ENCODE results near the gene FRYL. TPM values are rescaled to one million over a fixed set of nuclear protein-coding genes. Genes with fewer than 3 reads are reported as not detected.

Gene FRYL
- total RNA-seq, 1 donor from 2014 or later = 88.6 TPM

DNA sequence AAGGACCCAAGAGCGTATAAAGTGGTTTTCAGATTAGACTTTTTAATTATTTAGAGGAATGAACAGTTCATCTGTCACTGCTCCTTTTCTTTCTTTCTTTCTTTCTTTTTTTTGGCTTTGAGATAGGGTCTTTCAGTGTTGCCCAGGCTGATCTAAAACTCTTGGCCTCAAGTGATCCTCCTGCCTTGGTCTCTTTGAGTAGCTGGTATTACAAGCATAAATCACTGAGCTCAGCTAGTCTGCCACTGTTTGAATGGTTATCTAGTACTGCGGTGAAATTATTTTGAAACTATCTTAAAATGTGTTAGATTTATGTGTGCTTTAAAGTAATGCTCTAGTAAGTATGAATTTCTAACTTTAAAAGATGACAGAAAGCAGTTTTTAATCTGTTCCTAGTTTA is 6.5 kb upstream of the FRYL start:
- intact Hi-C loops (cut with micrococcal nuclease) = no loop called here

DNA sequence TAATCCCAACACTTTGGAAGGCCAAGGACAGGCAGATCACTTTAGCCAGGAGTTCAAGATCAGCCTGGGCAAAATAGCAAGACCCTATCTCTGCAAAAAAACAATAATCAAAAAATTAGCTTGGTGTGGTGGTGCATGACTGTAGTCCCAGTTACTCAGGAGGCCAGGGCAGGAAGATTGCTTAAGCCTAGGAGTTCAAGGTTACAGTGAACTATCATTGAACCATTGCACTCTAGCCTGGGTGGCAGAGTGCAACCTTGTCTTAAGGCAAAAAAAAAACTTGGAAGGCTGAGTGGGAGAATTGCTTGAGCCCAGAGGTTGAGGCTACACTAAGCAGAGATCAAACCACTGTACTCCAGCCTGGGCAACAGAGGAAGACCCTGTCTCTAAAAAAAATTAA is 5.2 kb upstream of the FRYL start:
- intact Hi-C loops (cut with micrococcal nuclease) = no loop called here

DNA sequence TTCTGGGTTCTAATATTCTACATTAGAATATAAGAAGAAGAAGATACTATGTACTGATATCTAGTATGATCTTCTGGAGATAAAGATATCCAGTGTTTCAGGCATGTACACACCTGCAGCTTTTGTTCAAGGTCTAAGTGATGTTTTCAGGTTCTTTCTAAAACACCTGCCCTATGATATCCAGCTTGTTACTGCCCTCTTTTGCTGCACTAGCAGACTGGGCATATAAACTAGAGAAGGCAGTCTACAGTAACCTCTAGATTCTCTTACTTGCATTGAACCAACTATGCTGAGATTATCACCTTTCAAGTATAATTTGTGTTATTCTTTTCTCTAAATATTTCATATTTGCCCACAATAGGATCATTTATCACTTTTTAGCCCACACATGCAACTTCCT is 1.9 kb upstream of the FRYL start:
- intact Hi-C loops (cut with micrococcal nuclease) = loop anchor here (2.0 to 5.0 kb wide), 4 partner anchors 100 to 867 kb away; partner anchors contain the start of gene NFXL1

DNA sequence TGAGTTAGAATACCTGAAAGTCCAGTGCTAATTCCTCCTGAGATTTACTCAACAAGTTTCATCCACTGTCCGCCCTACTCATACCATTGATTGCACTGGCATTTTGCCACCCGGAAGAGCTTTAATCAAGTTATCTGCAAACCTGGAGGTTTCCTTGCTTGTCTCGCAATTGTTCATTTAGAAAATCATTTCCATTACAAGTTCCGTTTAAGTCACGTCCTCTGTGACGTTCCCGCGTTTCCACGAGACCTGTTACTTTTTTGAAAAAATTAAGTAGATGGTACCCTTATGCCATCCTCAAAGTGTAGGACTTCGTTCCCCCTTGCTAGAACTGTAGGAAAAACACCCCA is 761 bp upstream of the FRYL start:
- intact Hi-C loops (cut with micrococcal nuclease) = loop anchor here (1.0 to 5.0 kb wide), 7 partner anchors 50 to 866 kb away; partner anchors contain the start of genes NFXL1, OCIAD1, OCIAD2 and SLAIN2

DNA sequence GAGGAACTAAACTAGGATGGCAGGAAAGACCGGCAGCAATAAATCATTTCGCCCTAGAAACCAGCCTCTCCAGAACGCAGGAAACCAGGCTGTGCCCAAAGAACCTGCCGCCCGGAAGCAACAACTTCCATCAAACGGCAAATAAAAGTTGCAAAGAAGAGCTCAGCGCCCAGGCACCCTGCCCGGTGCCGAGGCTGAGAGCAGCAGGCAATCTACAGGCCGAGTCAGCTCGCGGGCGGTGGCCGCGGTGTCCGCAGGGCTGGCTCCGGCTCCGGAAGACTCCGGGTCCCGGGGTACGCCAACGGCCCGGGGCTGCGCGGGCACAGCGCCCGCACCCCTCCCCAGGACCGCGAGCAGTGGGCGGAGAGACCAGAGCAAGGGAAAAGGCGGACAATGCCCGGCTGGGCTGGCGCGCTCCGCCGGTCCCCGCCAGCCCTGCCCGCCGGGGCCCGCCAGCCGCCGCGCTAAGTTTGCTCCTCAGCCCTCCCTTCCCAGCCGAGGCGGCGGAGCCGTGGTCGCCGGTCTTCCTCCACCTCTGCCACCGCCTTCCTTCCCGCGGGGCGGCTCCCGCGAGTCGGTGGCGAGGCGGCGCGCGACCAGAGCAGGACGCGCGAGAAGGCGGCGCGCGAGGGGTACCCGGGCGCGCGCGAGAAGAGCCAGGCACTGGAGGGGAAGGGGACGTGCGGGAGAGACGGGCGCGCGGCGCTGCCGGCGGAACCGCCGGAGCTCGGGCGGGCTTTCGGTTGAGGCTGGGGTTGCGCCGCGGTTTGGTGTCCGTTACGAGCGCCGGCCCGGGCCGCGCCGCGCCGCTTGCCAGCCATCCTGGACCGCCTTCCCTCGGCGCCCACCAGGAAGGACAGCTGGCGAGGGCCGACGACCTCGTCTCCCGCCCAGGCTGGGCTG is 733 bp downstream of the FRYL start:
- intact Hi-C loops (cut with micrococcal nuclease) = loop anchor here (5.0 kb wide), 2 partner anchors 52 to 187 kb away; no protein-coding TSS in a partner anchor

DNA sequence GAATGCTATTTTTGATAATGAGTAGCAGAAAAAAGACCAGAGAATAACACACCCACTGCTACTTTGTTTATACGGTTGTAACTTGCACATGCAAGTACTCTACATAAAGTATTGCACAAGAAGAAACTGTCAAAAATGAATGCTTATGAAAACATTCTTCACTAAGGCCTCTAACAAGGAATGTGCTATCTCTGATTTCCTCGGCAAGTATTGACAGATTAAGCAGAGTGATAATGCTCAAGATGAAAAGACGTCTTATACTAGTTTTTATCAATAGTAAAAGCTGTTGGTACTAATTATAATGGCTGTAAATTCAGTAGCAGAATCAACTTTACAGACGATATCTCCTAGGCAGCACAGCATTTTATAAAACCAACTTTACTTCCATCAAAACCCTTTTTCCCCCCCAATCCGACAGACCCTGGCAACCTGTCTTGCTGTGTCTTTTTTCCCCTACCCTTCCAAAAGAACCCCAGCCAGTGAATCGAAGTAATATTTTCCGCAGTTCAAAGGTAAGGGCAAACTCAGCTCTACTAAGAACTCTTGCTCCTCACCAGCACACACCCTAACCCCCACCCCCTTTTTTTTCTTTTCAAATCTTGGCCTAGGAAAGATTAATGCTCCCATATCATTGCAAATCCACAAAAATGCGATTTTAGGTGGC is 1.5 kb downstream of the FRYL start:
- intact Hi-C loops (cut with micrococcal nuclease) = loop anchor here (5.0 kb wide), 2 partner anchors 51 to 186 kb away; no protein-coding TSS in a partner anchor

DNA sequence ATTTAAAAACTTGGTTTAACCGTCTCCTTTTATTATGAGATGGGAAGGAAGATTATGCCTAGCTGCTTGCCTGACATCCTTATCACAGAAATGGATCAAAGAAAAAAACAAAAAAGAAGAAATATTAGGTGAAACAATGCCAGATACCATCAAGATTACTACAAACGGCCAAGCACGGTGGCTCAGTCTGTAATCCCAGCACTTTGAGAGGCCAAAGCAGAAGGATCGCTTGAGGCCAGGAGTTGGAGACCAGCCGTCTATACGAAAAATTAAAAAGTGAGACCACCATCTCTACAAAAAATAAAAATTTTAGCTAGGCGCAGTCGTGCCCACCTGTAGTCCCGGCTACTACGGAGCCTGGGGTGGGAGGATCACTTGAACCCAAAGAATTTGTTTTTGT is 2.3 kb downstream of the FRYL start:
- intact Hi-C loops (cut with micrococcal nuclease) = loop anchor here (5.0 kb wide), 2 partner anchors 50 to 185 kb away; no protein-coding TSS in a partner anchor

DNA sequence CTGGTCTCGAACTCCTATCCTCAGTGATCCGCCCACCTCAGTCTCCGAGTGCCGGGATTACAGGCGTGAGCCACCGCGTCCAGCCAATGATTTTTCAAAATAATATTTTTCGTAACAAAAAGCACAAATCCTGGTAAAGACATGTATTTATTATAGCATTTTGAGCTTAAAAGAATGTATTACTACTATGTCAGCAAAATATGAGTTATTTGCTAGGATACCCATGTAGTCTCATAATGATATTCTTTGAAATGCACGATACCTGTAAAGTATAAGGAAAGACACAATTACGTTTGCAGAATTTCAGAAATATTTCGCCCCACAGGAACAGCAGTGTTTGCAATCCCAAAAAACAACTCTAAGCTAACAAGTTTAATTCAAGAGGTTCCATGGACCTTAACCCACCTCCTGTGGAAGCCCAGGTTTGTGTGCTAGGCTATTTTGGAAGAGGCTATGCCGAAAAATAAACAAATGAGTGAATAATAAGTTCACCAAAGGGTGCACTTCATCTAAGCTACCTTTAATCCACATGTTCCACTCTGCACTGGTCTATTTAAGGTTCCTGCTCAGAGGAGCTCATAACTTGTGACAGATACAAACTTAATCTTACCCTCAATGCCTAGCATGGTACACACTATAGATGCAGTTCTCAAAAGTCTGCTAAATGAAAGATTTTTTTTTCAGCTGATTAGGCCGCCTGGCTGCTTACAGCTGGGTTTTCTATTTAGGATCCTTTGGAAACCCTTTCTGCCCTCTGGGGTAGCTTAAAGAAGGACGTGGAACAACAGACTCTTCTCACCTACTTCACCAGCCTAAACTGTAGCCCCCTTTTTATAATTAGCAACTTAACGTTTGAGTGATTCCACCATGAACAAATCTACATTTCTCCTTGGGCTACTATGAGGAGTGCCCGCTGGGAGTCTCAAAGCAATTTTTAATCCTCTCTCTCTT is 5.0 kb downstream of the FRYL start:
- intact Hi-C loops (cut with micrococcal nuclease) = loop anchor here (5.0 kb wide), 2 partner anchors 48 to 183 kb away; no protein-coding TSS in a partner anchor

DNA sequence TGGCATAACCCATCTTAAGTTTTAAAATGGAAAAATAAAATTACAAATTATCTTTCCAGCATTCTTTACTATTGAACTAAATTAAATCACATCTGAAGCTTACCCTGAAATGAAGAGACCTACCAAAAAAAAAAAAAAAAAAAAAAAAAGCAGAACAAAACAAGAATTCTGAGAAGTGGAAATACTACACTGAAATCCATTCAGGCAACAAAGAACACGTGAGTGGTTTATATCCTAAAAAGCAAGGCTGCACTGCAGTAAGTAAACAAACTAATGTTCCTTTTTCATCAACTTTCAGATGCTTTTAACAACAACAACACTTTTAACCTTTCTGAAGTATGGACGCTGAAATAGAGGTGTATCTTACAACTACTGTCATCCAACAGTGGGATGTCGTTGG is 7.5 kb downstream of the FRYL start:
- intact Hi-C loops (cut with micrococcal nuclease) = no loop called here

DNA sequence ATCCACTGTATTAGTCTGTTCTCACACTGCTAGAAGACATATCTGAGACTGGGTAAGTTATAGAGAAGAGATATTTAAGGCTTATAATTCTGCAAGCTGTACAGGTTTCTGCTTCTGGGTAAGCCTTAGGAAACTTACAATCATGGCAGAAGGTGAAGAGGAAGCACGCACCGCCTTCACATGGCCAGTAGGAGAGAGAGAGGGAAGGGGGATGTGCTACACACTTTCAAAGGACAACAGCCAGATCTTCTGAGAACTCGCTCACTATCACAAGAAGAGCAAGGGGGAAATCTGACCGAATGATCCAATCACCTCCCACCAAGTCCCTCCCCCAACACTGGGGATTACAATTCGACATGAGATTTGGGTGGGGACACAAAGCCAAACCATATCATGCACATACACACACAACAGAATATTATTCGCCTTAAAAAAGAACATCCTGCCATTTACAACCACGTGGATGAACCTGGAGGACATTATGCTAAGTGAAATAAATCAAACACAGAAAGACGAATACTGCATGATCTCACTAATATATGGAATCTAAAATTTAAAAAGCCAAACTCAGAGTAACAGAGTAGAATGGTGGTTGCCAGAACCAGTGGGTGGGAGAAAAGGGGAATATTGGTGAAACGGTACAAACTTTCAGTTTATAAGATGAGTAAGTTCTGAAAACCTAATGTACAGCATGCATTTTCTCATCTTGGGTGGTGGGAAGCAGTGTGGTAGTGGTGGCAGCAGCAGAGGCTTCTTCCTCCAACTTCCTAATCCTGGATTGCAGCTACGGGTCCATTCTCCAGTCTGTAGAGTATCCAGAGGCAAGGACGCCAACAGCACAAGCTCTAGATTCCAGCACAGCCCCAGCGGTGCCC is 12.8 kb downstream of the FRYL start:
- intact Hi-C loops (cut with micrococcal nuclease) = no loop called here

DNA sequence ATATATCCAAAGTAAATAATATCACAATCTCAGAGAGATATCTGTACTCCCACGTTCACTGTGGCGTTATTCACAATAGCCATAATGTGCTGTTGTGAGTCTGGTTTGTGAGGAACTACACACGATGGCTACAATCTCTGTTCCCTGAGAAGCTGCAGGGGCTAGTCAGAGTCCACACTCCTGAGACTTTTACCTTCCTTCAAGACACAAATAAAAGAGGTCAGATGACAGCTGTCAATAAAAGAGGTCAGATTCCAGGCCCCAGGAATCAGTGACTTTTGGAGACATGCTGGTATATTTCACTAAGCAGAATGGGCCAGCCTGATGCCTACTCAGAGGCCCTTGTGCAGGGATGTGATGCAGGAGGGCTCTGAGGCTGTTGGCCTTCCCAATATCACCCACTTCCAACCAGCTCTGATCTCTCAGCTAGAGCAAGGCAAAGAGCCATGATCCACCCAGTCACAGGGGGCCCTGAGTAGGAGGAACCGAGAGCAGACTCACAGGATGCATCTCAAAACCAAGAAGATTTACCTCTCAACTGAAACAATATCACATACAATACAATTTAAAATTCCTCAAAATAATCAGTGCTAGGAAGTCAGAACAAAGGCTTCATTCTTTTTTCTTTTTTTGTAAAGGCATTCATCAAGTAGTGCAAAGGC is 13.8 kb downstream of the FRYL start:
- intact Hi-C loops (cut with micrococcal nuclease) = no loop called here

DNA sequence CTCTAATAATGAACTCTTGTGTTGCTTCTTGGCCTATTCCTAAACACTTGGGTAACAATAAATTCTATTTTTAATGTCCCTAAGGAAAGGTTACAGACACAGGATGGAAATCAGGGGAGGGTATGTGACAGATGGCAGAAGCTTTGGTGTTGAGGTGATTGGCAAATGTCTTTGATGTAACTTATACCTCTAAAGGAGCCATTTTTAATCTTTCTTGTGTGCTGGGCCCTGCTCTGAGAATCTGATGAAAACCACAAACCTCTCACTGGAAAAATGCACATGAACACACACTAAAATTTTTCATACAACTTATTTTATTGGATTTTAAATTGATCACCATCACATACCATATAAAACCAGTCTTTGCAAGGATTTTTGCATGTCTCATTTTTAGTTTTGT is 17.7 kb downstream of the FRYL start:
- intact Hi-C loops (cut with micrococcal nuclease) = no loop called here

DNA sequence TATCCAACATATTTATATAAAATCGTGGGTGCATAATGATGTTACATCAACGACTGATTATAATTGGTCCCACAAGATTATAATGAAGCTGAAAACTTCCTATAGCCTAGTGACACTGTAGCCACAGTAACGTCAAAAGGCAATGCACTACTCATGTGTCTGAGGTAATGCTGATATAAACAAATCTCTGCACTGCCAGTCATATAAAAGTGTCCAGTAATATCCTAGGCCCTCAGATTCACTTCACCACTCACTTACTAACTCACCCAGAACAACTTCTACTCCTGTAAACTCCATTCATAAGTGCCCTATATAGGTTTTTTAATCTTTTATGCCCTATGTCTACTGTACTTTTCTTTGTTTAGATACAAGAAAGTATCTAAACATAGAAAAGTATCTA is 18.8 kb downstream of the FRYL start:
- intact Hi-C loops (cut with micrococcal nuclease) = no loop called here

DNA sequence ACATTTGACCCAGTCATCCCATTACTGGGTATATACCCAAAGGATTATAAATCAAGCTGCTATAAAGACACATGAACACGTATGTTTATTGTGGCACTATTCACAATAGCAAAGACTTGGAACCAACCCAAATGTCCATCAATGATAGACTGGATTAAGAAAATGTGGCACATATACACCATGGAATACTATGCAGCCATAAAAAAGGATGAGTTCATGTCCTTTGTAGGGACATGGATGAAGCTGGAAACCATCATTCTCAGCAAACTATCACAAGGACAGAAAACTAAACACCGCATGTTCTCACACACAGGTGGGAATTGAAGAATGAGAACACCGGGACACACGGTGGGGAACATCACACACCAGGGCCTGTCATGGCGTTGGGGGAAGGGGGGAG is 21.4 kb downstream of the FRYL start:
- intact Hi-C loops (cut with micrococcal nuclease) = loop anchor here (10.0 kb wide), 1 partner anchor 54 kb away; no protein-coding TSS in a partner anchor

DNA sequence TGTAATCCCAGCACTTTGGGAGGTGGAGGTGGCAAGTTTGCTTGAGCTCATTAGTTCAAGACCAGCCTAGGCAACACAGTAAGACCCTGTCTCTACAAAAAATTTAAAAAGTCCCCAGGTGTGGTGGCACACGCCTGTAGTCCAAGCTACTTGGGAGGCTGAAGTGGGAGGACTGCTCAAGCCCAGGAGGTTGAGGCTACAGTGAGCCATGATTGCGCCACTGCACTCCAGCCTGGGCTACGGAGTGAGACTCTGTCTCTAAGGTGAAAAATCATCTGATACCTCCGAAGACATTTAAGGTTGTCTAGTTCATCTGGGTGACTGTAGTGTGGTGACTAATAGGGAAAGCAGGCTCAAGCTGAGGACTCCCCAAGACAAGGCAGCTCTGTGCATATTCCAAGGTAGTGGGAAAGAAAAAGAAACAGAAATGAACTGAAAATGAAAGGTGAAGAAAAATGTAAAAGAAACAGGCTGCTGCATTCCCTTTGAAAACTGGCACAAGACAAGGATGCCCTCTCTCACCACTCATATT is 23.3 kb downstream of the FRYL start:
- intact Hi-C loops (cut with micrococcal nuclease) = loop anchor here (10.0 kb wide), 1 partner anchor 52 kb away; no protein-coding TSS in a partner anchor

DNA sequence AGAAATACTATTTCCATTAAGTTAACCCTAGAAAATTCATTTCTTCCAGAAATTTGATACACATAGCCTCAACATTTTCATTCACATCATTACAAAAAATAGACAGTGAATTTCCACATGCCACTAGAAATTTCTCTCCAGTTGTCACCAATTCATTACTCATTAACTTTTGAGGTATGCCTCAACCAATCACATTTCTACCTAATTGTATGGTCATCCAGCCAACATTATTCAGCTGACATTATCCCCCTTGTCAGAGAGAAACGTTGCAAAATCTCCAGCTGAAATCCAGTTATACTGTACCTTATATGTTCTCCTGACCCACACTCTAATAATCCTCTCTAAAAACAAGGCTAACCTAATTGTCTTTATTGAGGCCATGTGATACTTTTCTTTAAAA is 24.8 kb downstream of the FRYL start:
- intact Hi-C loops (cut with micrococcal nuclease) = loop anchor here (10.0 kb wide), 1 partner anchor 50 kb away; no protein-coding TSS in a partner anchor

DNA sequence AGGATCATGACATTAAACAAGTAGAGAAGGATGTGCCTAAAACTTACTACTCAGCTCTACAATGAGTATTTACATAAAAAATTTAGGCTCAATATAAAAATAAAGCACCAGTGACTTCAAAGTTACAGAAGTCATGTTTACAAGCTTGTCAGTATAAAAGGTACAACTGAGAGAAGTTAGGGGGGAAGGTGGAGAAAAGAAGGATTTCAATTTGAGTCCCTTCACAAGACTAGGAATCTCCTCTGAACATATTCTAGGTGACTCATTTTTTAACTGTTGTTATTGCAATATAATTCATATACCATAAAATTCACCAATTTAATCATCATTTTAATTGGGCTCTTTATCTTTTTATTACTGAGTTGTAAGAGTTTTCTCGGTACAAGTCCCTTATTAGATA is 26.9 kb downstream of the FRYL start:
- intact Hi-C loops (cut with micrococcal nuclease) = loop anchor here (10.0 kb wide), 1 partner anchor 48 kb away; no protein-coding TSS in a partner anchor

DNA sequence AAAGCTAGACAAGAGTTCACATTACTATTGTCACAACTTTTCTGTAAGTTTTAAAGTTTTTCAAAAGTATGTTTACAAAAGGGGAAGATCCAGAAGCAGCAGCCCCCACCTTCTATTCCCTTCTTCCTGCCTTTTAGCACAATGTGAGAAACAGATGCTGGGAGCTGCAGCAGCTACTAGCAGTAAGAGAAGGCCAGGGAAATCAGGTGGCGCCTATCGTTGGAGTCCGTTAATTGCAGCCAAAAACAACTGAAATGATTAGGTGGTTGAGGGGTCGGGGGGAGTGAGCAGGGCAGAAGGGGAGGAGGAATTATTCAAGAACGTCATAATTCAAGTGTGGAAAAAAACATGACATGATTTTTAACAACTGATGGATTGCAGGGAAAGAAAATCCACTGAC is 27.4 kb downstream of the FRYL start:
- intact Hi-C loops (cut with micrococcal nuclease) = loop anchor here (10.0 kb wide), 1 partner anchor 48 kb away; no protein-coding TSS in a partner anchor

DNA sequence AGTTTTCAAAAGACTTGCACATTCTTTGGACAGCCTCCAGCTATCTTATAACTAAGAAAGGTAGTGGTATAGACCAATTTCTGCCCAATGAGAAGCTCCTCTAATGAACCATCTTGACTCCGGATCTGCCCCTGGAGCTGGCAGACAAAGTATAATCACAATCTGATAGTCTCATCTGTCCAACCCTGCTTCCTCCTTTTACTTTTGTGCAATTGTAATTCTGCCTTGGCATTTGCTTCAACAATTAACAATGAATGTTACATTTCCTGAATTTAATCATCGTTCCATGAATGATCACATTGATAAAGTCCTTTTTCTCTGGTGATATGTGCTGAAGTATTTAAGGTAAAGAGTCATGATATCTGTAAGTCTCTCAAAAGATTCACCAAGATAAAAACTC is 27.8 kb downstream of the FRYL start:
- intact Hi-C loops (cut with micrococcal nuclease) = loop anchor here (10.0 kb wide), 1 partner anchor 47 kb away; no protein-coding TSS in a partner anchor

Measured in T-helper 2 cell treated with Interferon-gamma antibody and Interleukin-4, amounts not matched to agents 100 ng/mL and 5 ng/mL, for 36 hours (primary cell).